MV-4-11 (cell line): ENCODE results near the gene GSTA2.
A peak's percentile ranks its signal among the peaks of the same experiment; 100 is the strongest.
"Not testable (repeated sequence)": the region's sequence is repeated elsewhere in the genome, so short reads cannot be mapped to it uniquely, and the experiment has no call there.

ENCODE experiments used
- DNase-seq: peaks from one replicate; lab custom pipeline; 2025; lab: John Stamatoyannopoulos, UW

GSTA2 gene

GRCh38 chr6:52763322-52763916 is at the start of gene GSTA2:
GSTA2 (minus strand) TSS chr6:52763475; CDS start chr6:52757947, 5,528 bp downstream.
- not testable (repeated sequence) for DNase-seq

- DNase-seq = not testable (repeated sequence)
Measured at GRCh38 chr6:52809777-52810176, 46.5 kb upstream of the GSTA2 start.

GRCh38 chr6:52808660-52809059 is 45.4 kb upstream of the GSTA2 start:
- DNase-seq = no peak

- not testable (repeated sequence) for DNase-seq
Measured at GRCh38 chr6:52803668-52804255, 40.5 kb upstream of the GSTA2 start, which contains the start of gene GSTA1. GSTA1 (minus strand) TSS chr6:52803816; CDS start chr6:52799267, 4,549 bp downstream.

- DNase-seq = no peak
Measured at GRCh38 chr6:52802806-52803205, 39.5 kb upstream of the GSTA2 start.

- DNase-seq = peak; percentile 5
Measured at GRCh38 chr6:52801188-52801841, 38.0 kb upstream of the GSTA2 start.

GRCh38 chr6:52799272-52799671 is 36.0 kb upstream of the GSTA2 start:
- DNase-seq = not testable (repeated sequence)

GRCh38 chr6:52794366-52794765 is 31.1 kb upstream of the GSTA2 start:
- DNase-seq = not testable (repeated sequence)

- DNase-seq = no peak
Measured at GRCh38 chr6:52790861-52791260, 27.6 kb upstream of the GSTA2 start.

GRCh38 chr6:52789658-52790057 is 26.4 kb upstream of the GSTA2 start:
- not testable (repeated sequence) for DNase-seq

- DNase-seq = no peak
Measured at GRCh38 chr6:52788478-52788877, 25.2 kb upstream of the GSTA2 start.

GRCh38 chr6:52787917-52788316 is 24.6 kb upstream of the GSTA2 start:
- DNase-seq = no peak

- no peak for DNase-seq
Measured at GRCh38 chr6:52786249-52786956, 23.1 kb upstream of the GSTA2 start.

GRCh38 chr6:52782696-52783274 is 19.5 kb upstream of the GSTA2 start:
- DNase-seq = not testable (repeated sequence)

GRCh38 chr6:52782209-52782608 is 18.9 kb upstream of the GSTA2 start:
- not testable (repeated sequence) for DNase-seq

GRCh38 chr6:52779237-52779636 is 16.0 kb upstream of the GSTA2 start:
- DNase-seq = no peak

- not testable (repeated sequence) for DNase-seq
Measured at GRCh38 chr6:52776711-52777351, 13.6 kb upstream of the GSTA2 start.

- peak; percentile 35 for DNase-seq
Measured at GRCh38 chr6:52769399-52769798, 6.1 kb upstream of the GSTA2 start.

GRCh38 chr6:52767658-52768057 is 4.4 kb upstream of the GSTA2 start:
- not testable (repeated sequence) for DNase-seq

GRCh38 chr6:52761673-52762491 is 1.4 kb downstream of the GSTA2 start:
- DNase-seq = not testable (repeated sequence)
